Measurements from ENCODE around the gene HDAC7. TPM values are rescaled to one million over a fixed set of nuclear protein-coding genes. Genes with fewer than 3 reads are reported as not detected.

Gene HDAC7
- total and polyA plus RNA-seq, 4 donors, result 49.3 to 119 (median 69.7) TPM

DNA sequence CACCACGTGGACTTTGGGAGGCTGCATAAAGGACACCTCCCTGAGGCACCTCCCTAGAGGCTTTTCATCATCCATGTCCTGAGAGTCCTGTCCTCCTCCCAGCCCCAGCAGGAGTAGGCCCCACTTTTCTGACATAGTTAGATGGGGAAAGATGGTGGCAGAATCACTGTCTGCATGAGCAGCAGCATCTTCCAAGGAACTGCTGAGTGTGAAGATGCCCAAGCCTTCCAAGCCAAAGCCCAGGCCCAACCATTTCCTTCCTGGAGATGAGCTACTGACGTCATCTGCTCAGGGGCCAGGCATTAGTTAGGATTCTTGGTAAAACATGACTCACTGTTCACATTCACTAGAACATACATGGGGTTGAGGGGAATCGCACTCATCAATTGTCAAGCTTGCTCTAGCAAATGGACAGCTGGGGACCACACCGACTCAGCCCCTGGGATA lies 47.8 kb upstream of the HDAC7 start:
- TF ChIP-seq, protein P1, sequence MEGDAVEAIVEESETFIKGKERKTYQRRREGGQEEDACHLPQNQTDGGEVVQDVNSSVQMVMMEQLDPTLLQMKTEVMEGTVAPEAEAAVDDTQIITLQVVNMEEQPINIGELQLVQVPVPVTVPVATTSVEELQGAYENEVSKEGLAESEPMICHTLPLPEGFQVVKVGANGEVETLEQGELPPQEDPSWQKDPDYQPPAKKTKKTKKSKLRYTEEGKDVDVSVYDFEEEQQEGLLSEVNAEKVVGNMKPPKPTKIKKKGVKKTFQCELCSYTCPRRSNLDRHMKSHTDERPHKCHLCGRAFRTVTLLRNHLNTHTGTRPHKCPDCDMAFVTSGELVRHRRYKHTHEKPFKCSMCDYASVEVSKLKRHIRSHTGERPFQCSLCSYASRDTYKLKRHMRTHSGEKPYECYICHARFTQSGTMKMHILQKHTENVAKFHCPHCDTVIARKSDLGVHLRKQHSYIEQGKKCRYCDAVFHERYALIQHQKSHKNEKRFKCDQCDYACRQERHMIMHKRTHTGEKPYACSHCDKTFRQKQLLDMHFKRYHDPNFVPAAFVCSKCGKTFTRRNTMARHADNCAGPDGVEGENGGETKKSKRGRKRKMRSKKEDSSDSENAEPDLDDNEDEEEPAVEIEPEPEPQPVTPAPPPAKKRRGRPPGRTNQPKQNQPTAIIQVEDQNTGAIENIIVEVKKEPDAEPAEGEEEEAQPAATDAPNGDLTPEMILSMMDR (IDR thresholded peaks at IDR 0.05; ENCODE audit: control extremely low read depth, extremely low read depth), result no peak
- no peak for DNase-seq
- Histone ChIP-seq H3K4me3 (no peak overlapping the region), H3K27me3 (ENCODE audit: control insufficient read depth in 3 of 3, insufficient read depth in 3 of 3, low read length in 2 of 3) (no peaks in the 10 kb centered on the region), H3K27ac (ENCODE audit: low read depth in 1 of 2, low read length in 1 of 2) (no peak overlapping the region), H3K9ac (ENCODE audit: insufficient read depth in 1 of 2, low read length in 2 of 2) (no peak overlapping the region), H3K9me3 (ENCODE audit: control insufficient read depth in 4 of 4, insufficient read depth in 3 of 4, low read length in 3 of 4) (no peaks in the 10 kb centered on the region), H3K4me1 (ENCODE audit: control insufficient read depth in 5 of 5, insufficient read depth in 5 of 5, low read length in 5 of 5) (peaks cover 0 to 5% (median 0%) of the 10 kb centered on the region in 5 donors), H3K36me3 (ENCODE audit: control insufficient read depth in 4 of 4, insufficient read depth in 4 of 4, low read length in 4 of 4) (peaks cover 0 to 6% (median 0%) of the 10 kb centered on the region in 4 donors)
- WGBS, 2 donors, result 77 to 78% methylated on average over 4 of the region's 4 CpGs
- no peak for ATAC-seq (ENCODE audit: insufficient read depth, low FRiP score)

DNA sequence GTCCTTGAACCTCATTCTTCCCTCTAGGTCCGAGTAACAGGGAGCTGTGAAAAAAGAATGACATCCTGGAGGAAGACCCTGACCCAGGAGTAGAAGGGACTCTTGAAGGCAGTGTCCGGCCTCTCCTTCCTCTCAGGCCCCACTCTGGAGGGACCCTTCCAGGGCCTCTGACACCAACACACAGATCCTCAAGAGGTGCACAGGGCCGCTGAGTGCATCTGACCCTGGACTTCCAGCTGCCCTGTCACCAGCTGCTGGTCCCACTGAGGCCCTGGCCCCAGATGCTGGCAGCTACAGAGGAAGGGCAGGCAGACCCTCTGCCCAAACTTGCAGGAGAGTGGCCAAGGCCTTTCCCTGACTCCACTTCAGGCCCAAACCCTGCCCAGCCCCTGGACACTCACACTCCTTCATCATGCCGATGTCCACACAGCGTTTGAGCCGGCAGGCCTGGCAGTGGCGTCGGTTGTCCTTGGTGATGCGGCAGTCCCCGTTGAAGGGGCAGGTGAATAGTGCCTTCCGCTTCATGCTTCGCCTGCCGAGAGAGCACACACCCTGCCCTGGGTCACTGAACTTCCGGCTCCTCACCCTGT lies 45.0 kb upstream of the HDAC7 start:
- ATAC-seq (ENCODE audit: insufficient read depth, low FRiP score) (no peak), DNase-seq (no peak)
- H3K27me3 ChIP-seq (ENCODE audit: control insufficient read depth in 3 of 3, insufficient read depth in 3 of 3, low read length in 2 of 3), result no peaks in the 10 kb centered on the region
- H3K9me3 ChIP-seq (ENCODE audit: control insufficient read depth in 4 of 4, insufficient read depth in 3 of 4, low read length in 3 of 4), result no peaks in the 10 kb centered on the region
- no peak overlapping the region for H3K9ac ChIP-seq (ENCODE audit: insufficient read depth in 1 of 2, low read length in 2 of 2)
- 96% methylated on average over 14 of the region's 14 CpGs for WGBS, 2 donors
- H3K4me3 ChIP-seq, result no peak overlapping the region
- H3K4me1 ChIP-seq (ENCODE audit: control insufficient read depth in 5 of 5, insufficient read depth in 5 of 5, low read length in 5 of 5), result peaks cover 0 to 2% (median 0%) of the 10 kb centered on the region in 5 donors
- TF ChIP-seq, protein P1 (IDR thresholded peaks at IDR 0.05; ENCODE audit: control extremely low read depth, extremely low read depth), result no peak
- peaks cover 0 to 6% (median 0%) of the 10 kb centered on the region in 4 donors for H3K36me3 ChIP-seq (ENCODE audit: control insufficient read depth in 4 of 4, insufficient read depth in 4 of 4, low read length in 4 of 4)
- no peak overlapping the region for H3K27ac ChIP-seq (ENCODE audit: low read depth in 1 of 2, low read length in 1 of 2)

DNA sequence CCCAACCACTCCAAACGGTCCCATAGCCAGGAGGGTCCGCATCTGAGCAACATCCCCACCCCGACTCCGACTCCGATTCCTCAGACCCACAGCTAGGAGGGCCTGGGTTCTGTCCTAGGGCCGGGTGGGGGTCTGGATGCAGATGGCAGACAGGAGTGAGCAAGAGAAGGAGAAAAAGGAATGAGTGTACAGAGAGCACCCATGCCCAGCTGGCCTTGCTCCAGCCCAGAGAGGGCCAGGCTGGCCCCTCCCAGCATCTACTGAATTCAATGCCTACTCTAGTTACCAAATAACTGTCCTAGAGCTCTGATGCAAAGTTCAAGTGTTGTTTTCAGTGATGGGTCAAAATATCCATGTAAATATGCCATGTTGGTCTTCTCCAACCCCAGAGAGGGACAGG lies 44.3 kb upstream of the HDAC7 start:
- ATAC-seq (ENCODE audit: insufficient read depth, low FRiP score), result no peak
- TF ChIP-seq, protein P1 (IDR thresholded peaks at IDR 0.05; ENCODE audit: control extremely low read depth, extremely low read depth), result no peak
- no peak overlapping the region for H3K9ac ChIP-seq (ENCODE audit: insufficient read depth in 1 of 2, low read length in 2 of 2)

More for the DNA sequence above, 44.3 kb upstream of the HDAC7 start:
- no peak for DNase-seq
- WGBS, 2 donors, result 90 to 93% methylated on average over 6 of the region's 6 CpGs
- no peaks in the 10 kb centered on the region for H3K27me3 ChIP-seq (ENCODE audit: control insufficient read depth in 3 of 3, insufficient read depth in 3 of 3, low read length in 2 of 3)
- no peaks in the 10 kb centered on the region for H3K9me3 ChIP-seq (ENCODE audit: control insufficient read depth in 4 of 4, insufficient read depth in 3 of 4, low read length in 3 of 4)
- peaks cover 0 to 2% (median 0%) of the 10 kb centered on the region in 5 donors for H3K4me1 ChIP-seq (ENCODE audit: control insufficient read depth in 5 of 5, insufficient read depth in 5 of 5, low read length in 5 of 5)
- H3K27ac ChIP-seq (ENCODE audit: low read depth in 1 of 2, low read length in 1 of 2), result no peak overlapping the region
- H3K4me3 ChIP-seq, result no peak overlapping the region
- H3K36me3 ChIP-seq (ENCODE audit: control insufficient read depth in 4 of 4, insufficient read depth in 4 of 4, low read length in 4 of 4), result peaks cover 0 to 6% (median 0%) of the 10 kb centered on the region in 4 donors
